NT2/D1 (cell line): ENCODE measurements around the gene KIF27.
"Not testable (repeated sequence)": the region's sequence is repeated elsewhere in the genome, so short reads cannot be mapped to it uniquely, and the experiment has no call there.

Experiments used
- SUZ12 ChIP-seq: IDR thresholded peaks from 2 replicates; pipeline ENCODE4 v1.6.1; 2011; ENCODE audit not compliant: insufficient read length, insufficient read depth; ENCODE audit errors: extremely low read depth
- YY1 ChIP-seq: IDR thresholded peaks from 2 replicates; pipeline ENCODE4 v1.6.1; 2011; ENCODE audit not compliant: insufficient read length, insufficient read depth

DNA sequence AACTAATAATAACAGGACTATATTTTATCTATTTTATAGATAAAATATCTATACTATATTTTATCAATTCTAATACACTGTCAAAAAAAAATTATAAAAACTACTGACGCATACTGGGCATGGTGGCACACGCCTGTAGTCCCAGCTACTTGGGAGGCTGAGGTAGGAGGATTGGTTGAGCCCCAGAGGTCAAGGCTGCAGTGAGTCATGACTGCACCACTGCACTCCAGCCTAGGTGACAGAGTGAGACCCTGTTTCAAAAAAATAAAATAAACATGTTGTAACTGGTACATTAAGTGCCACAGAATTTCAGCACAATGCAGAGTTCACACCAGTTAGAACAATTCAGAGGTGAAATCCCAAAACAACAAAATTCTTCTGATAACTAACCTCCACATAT is 34.7 kb downstream of the KIF27 start:
- not testable (repeated sequence) for TF ChIP-seq SUZ12, YY1
